Stimulated activated CD4-positive, alpha-beta T cell treated with anti-CD3 and anti-CD28 coated beads, TNF-alpha, amount 100 ng/mL, for 4 hours (primary cell): Measurements from ENCODE around the gene TUBA3C.

Experiments
- DNase-seq, 3 experiments: peaks; one replicate each; pipeline ENCODE4 v3.0.0-alpha.2; 2020; ENCODE audit warnings: low read depth in 3 of 3

TUBA3C gene

GRCh38 chr13:19161308-19161707 lies 20.3 kb downstream of the TUBA3C start:
- DNase-seq: no peak

- DNase-seq: no peak
Measured at GRCh38 chr13:19159761-19160420, 21.7 kb downstream of the TUBA3C start.

GRCh38 chr13:19159181-19159580 lies 22.4 kb downstream of the TUBA3C start:
- DNase-seq: no peak

- no peak for DNase-seq
Measured at GRCh38 chr13:19158526-19159174, 23.0 kb downstream of the TUBA3C start.

GRCh38 chr13:19158006-19158405 lies 23.6 kb downstream of the TUBA3C start:
- no peak for DNase-seq

- no peak for DNase-seq
Measured at GRCh38 chr13:19157461-19157860, 24.2 kb downstream of the TUBA3C start.

- no peak for DNase-seq
Measured at GRCh38 chr13:19156013-19156825, 25.4 kb downstream of the TUBA3C start.

GRCh38 chr13:19155321-19155861 lies 26.2 kb downstream of the TUBA3C start:
- no peak for DNase-seq

GRCh38 chr13:19154843-19155242 lies 26.8 kb downstream of the TUBA3C start:
- DNase-seq: no peak

GRCh38 chr13:19153782-19154450 lies 27.7 kb downstream of the TUBA3C start:
- DNase-seq: no peak

- no peak for DNase-seq
Measured at GRCh38 chr13:19152403-19152802, 29.2 kb downstream of the TUBA3C start.

- no peak for DNase-seq
Measured at GRCh38 chr13:19151581-19152263, 29.9 kb downstream of the TUBA3C start.

- no peak for DNase-seq
Measured at GRCh38 chr13:19150712-19151228, 30.9 kb downstream of the TUBA3C start.

- no peak for DNase-seq
Measured at GRCh38 chr13:19150226-19150625, 31.4 kb downstream of the TUBA3C start.

- no peak for DNase-seq
Measured at GRCh38 chr13:19148561-19148960, 33.1 kb downstream of the TUBA3C start.
